Effector memory CD8-positive, alpha-beta T cell (primary cell): ENCODE results near the gene OR2Y1.
"Not testable (repeated sequence)": the region's sequence is repeated elsewhere in the genome, so short reads cannot be mapped to it uniquely, and the experiment has no call there.

Experiments
- ATAC-seq: fragments of 150-1000 bp; cut with Tn5 transposase; replicated peaks from 2 replicates; pipeline ENCODE4 v1.10.0; 2021; ENCODE audit warnings: mild to moderate bottlenecking, moderate library complexity
- DNase-seq, 3 experiments: peaks; one replicate each; pipeline ENCODE4 v3.0.0; 2021
- H3K27ac Mint-ChIP-seq, 2 donors: one replicate each; pipeline ENCODE4 v1.8.0; 2022; ENCODE audit warnings: mild to moderate bottlenecking in 2 of 2, mixed read lengths in 2 of 2, moderate library complexity in 2 of 2
- H3K27me3 Mint-ChIP-seq, 2 donors: one replicate each; pipeline ENCODE4 v1.8.0; 2022; ENCODE audit warnings: mixed read lengths in 2 of 2
- H3K36me3 Mint-ChIP-seq: one replicate; pipeline ENCODE4 v1.8.0; 2022; ENCODE audit warnings: mild to moderate bottlenecking, moderate library complexity, mixed read lengths; ENCODE audit not compliant: insufficient read depth
- H3K4me1 Mint-ChIP-seq, 2 donors: one replicate each; pipeline ENCODE4 v1.8.0; 2022; ENCODE audit warnings: low read depth in 2 of 2, mixed read lengths in 2 of 2
- H3K4me3 Mint-ChIP-seq, 2 donors: one replicate each; pipeline ENCODE4 v1.8.0; 2022; ENCODE audit warnings: mild to moderate bottlenecking in 2 of 2, mixed read lengths in 2 of 2, moderate library complexity in 2 of 2
- H3K9me3 Mint-ChIP-seq, 2 donors: one replicate each; pipeline ENCODE4 v1.8.0; 2022; ENCODE audit warnings: mixed read lengths in 2 of 2

OR2Y1 gene

DNA sequence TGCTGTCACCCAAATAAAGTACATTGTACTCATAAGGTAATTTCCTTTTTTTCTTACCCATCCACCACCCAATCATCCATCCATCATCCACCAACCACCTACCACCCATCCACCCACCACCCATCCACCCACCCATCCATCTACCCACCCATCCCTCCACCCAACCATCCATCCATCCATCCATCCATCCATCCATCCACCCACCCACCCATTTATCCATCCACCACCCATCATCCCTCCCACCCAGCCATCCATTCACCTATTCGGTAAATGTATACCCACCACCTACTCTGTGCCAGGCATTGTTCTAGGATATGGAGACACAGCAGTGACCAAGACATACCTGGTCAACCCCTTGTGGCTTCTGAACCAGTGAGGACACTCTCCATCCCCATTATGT is 37.6 kb upstream of the OR2Y1 start:
- no peak for ATAC-seq
- Mint-ChIP-seq H3K4me1 (peaks cover 0 to 2% of the 10 kb centered on the region in 2 donors), H3K27ac (no peak overlapping the region), H3K9me3 (no peaks in the 10 kb centered on the region), H3K4me3 (no peak overlapping the region), H3K36me3 (peaks cover 5% of the 10 kb centered on the region), H3K27me3 (peaks cover 16 to 18% of the 10 kb centered on the region in 2 donors)
- DNase-seq = no peak

DNA sequence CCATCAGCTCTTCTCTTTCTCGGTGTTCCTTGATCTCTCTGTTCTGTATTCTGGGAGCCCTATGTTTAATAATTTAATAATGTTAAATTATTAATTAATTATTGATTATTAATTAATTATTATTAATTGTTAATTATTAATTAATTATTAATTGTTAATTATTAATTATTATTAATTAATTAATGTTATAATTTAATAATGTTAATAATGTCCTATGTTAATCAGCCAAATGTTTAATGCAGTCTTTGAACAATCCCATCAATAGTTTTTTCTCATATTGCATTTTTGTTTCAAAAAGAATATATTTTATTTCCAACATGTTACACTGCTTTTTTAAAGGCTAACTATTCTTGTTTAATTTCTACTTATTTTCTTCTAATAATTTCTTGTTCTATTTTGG is 36.5 kb upstream of the OR2Y1 start:
- peaks cover 16 to 19% of the 10 kb centered on the region in 2 donors for H3K27me3 Mint-ChIP-seq

DNA sequence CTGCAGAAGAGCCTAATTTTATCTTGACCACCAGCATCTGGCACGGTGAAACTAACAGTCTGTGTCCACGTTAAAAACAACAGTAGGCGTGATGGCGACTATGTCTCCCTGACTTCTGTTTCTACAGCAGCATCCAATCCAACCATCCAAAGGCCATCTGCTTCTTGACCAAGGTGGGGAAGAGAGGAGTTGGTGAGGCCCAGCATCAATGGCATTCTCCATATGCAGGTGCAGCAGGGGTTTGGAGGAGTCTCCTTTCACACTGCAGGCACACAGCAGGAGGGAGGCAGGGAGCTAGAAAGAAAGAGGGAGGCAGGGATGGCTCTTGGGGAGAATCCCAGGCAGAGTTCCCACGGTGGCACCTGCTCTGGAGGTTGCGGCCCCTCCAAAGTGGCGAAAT is 35.8 kb upstream of the OR2Y1 start:
- ATAC-seq (no peak), DNase-seq (no peak)
- no peak overlapping the region for H3K27ac Mint-ChIP-seq
- peaks cover 1% of the 10 kb centered on the region for H3K36me3 Mint-ChIP-seq
- H3K4me3 Mint-ChIP-seq = no peak overlapping the region
- H3K4me1 Mint-ChIP-seq = no peaks in the 10 kb centered on the region
- no peaks in the 10 kb centered on the region for H3K9me3 Mint-ChIP-seq
- peaks cover 16 to 19% of the 10 kb centered on the region in 2 donors for H3K27me3 Mint-ChIP-seq

More for the DNA sequence above, 36.5 kb upstream of the OR2Y1 start:
- no peak for ATAC-seq
- DNase-seq = no peak
- peaks cover 5% of the 10 kb centered on the region for H3K36me3 Mint-ChIP-seq
- H3K27ac Mint-ChIP-seq = no peak overlapping the region
- no peaks in the 10 kb centered on the region for H3K9me3 Mint-ChIP-seq
- H3K4me3 Mint-ChIP-seq = no peak overlapping the region
- H3K4me1 Mint-ChIP-seq = no peaks in the 10 kb centered on the region

DNA sequence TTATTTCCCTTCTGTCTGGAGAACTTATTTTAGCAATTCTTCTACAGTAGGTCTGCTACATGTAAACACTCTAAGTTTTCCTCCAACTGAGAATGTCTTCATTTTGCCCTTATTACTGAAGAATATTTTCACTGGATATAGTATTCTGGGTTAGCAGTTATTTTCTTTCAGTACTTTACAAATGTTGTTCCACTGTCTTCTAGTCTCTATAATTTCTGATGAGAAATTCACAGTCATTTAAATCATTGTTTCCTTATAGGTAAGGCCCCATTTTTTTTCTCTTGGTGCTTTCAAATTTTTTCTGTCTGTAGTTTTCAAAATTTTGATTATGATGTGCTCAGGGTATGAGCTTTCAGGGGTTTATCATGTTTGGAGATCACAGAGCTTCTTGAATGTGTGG is 32.0 kb upstream of the OR2Y1 start:
- DNase-seq (no peak), ATAC-seq (no peak)
- Mint-ChIP-seq H3K4me1 (no peaks in the 10 kb centered on the region), H3K27ac (no peak overlapping the region), H3K9me3 (no peaks in the 10 kb centered on the region), H3K36me3 (no peaks in the 10 kb centered on the region), H3K4me3 (no peak overlapping the region), H3K27me3 (peaks cover 16 to 19% of the 10 kb centered on the region in 2 donors)

DNA sequence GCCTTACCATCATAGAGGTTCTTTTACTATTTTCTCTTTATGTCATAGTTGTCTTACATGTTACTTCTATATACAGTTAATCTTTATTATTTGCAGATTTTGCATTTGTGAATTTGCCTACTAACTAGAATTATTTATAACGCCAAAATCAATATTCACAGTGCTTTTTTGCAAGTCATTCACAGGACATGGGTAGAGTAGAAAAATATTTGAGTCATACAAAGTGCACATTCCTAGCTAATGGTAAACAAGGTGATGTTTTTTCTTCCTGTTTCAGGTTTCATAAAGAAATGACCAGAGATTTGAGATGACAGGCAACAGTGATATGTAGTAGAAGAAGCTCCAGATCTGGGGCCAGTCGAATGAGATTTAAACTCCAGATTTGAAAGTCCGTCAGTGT is 30.0 kb upstream of the OR2Y1 start:
- ATAC-seq (no peak), DNase-seq (no peak)
- peaks cover 0 to 2% of the 10 kb centered on the region in 2 donors for H3K9me3 Mint-ChIP-seq
- peaks cover 32% of the 10 kb centered on the region in 2 donors for H3K27me3 Mint-ChIP-seq
- H3K27ac Mint-ChIP-seq = no peak overlapping the region
- no peaks in the 10 kb centered on the region for H3K4me1 Mint-ChIP-seq
- H3K4me3 Mint-ChIP-seq = no peak overlapping the region
- no peaks in the 10 kb centered on the region for H3K36me3 Mint-ChIP-seq

DNA sequence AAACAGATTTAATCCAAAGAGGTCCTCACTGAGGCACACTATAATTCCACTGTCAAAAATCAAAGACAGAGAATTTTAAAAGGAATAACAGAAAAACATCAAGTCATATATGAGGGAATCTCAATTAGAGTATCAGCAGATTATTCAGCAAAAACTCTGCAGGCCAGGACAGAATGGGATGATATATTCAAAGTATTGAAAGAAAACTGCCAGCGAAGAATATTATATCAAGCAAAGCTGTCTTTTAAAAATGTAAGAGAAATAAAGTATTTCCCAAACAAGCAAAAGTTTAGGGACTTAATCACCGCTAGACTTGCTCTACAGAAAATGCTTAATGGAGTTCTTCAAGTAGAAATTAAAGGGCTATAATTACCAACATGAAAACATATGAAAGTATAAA is 15.7 kb upstream of the OR2Y1 start:
- no peak overlapping the region for H3K4me3 Mint-ChIP-seq
- ATAC-seq = no peak
- H3K27ac Mint-ChIP-seq = no peak overlapping the region
- no peaks in the 10 kb centered on the region for H3K4me1 Mint-ChIP-seq
- H3K27me3 Mint-ChIP-seq = peaks cover 21 to 37% of the 10 kb centered on the region in 2 donors
- peaks cover 3% of the 10 kb centered on the region for H3K36me3 Mint-ChIP-seq
- no peak for DNase-seq
- H3K9me3 Mint-ChIP-seq = peaks cover 0 to 2% of the 10 kb centered on the region in 2 donors

DNA sequence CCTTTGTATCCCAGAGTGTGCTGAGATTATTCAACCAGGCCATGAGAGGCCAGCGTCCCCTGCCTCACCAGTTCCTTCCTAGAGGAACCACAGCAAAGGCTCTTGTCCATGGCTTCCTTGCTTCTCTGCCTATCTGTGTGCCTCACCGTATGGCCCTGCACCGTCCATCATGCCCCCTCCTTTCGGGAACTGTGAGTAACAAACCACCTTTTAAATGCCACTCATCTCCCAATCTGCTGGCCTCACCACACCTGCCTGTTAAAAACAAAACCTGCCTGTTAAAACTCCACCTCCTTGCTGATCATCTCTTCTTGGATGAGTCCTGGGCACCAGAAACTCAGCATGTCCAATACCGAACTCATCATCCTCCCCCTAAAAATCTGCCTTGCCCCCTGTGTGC is 4.4 kb upstream of the OR2Y1 start:
- Mint-ChIP-seq H3K27ac (no peak overlapping the region), H3K4me3 (no peak overlapping the region), H3K9me3 (no peaks in the 10 kb centered on the region), H3K36me3 (no peaks in the 10 kb centered on the region), H3K4me1 (no peaks in the 10 kb centered on the region), H3K27me3 (peaks cover 16 to 28% of the 10 kb centered on the region in 2 donors)
- ATAC-seq (no peak), DNase-seq (no peak)

DNA sequence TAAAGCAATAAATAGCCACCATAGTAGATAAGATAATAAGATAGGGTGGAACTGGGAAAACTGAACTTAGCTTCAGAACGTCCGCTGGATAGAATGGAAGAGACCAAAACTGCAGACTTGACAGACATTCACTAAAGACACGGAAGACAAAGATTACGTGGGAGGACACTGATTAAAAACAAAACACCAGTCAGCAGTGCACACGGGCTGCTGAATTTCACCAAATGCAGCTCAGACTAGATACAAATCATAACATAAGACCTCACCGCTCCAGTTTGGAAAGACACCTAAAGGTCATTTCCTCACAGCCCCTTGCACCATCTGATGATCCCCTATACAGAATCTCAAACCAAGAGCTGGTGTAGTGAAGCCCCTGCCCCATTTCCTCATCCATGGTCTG is 2.9 kb upstream of the OR2Y1 start:
- Mint-ChIP-seq H3K27ac (no peak overlapping the region), H3K4me3 (no peak overlapping the region), H3K4me1 (no peaks in the 10 kb centered on the region), H3K27me3 (peaks cover 21 to 37% of the 10 kb centered on the region in 2 donors), H3K36me3 (no peaks in the 10 kb centered on the region), H3K9me3 (no peaks in the 10 kb centered on the region)
- DNase-seq (no peak), ATAC-seq (no peak)

DNA sequence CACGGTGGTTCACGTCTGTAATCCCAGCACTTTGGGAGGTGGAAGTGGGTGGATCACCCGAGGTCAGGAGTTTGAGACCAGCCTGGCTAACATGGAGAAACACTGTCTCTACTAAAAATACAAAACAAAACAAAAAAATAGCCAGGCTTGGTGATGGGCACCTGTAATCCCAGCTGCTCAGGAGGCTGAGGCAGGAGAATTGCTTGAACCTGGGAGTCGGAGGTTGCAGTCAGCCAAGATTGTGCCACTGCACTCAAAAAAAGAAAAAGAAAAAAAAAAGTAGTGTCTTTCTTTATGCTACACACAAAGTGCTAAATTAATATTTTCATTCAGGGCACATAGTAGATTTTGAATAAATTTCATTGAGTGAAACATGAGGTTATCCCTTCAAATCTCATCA is 1.1 kb upstream of the OR2Y1 start:
- not testable (repeated sequence) for H3K4me1 Mint-ChIP-seq, DNase-seq, H3K4me3 Mint-ChIP-seq, H3K36me3 Mint-ChIP-seq, H3K9me3 Mint-ChIP-seq, H3K27ac Mint-ChIP-seq, ATAC-seq
- peaks cover 21 to 41% of the 10 kb centered on the region in 2 donors for H3K27me3 Mint-ChIP-seq

DNA sequence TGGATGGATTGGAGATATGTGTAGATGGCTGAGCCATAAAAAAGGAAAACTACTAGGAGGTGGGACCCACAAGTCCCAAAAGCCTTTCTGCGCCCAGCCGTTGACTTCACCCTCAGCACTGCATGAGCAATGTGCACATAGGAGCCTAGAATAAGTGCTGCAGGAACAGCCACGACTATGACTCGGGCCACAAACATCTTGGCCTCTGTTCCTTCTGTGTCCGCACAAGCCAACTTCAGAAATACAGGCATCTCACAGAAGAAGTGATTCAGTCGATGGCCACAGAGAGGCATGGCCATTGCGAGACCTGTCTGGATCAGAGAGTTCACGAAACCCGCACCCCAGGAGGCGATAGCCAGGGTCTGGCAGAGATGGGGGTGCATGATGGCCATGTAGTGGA is 587 bp downstream of the OR2Y1 start:
- DNase-seq (no peak), ATAC-seq (no peak)
- no peaks in the 10 kb centered on the region for H3K9me3 Mint-ChIP-seq
- no peak overlapping the region for H3K27ac Mint-ChIP-seq
- H3K36me3 Mint-ChIP-seq = no peaks in the 10 kb centered on the region
- no peak overlapping the region for H3K4me3 Mint-ChIP-seq
- H3K4me1 Mint-ChIP-seq = no peaks in the 10 kb centered on the region
- H3K27me3 Mint-ChIP-seq = peaks cover 21 to 49% of the 10 kb centered on the region in 2 donors

DNA sequence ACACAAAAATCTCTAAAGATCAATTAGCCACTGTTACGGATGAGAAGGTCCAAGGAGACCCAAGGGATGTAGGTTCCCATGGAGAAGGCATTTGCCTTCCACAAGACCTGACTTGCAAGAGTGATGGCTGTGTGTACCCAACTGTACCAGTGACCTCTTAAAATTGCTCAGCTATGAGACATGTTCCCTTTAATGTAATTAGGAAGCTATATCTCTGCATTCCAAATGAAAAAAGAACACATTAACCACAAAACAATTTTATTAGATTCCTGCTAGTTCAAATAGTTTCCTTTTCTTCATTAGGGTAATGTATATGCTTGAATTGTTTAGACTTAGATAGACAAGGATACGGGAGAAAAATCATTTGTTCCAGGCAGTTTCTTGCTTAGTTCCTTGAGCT is 3.3 kb downstream of the OR2Y1 start:
- no peak for DNase-seq
- Mint-ChIP-seq H3K27ac (no peak overlapping the region), H3K4me3 (no peak overlapping the region), H3K9me3 (no peaks in the 10 kb centered on the region), H3K36me3 (no peaks in the 10 kb centered on the region), H3K27me3 (peaks cover 21 to 49% of the 10 kb centered on the region in 2 donors), H3K4me1 (no peaks in the 10 kb centered on the region)
- no peak for ATAC-seq

DNA sequence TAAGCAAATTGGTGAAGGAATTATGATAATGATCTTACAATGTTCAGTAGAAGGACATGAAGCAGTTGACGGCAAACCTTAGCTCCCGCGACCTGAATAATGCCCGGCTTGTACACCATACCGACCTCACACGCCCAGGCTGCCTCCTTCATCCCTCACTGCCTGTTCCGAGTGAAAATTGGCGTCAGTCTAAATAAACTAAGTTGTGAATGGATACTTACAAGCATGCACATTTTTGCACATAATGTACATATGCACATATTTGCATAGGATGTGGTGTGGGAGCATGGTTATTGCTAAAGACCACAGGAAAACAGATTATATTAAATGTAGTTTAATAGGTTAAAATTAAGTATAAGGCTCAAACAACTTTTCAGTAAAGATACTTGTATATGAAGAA is 14.9 kb downstream of the OR2Y1 start:
- peak overlapping the region in 1 of 2 donors; percentile 19 for H3K4me3 Mint-ChIP-seq
- peaks cover 3% of the 10 kb centered on the region for H3K36me3 Mint-ChIP-seq
- H3K4me1 Mint-ChIP-seq = peaks cover 0 to 20% of the 10 kb centered on the region in 2 donors
- ATAC-seq (no peak), DNase-seq (no peak)
- H3K9me3 Mint-ChIP-seq = no peaks in the 10 kb centered on the region
- peaks cover 17 to 41% of the 10 kb centered on the region in 2 donors for H3K27me3 Mint-ChIP-seq
- H3K27ac Mint-ChIP-seq = peak overlapping the region in 1 of 2 donors; percentile 53

DNA sequence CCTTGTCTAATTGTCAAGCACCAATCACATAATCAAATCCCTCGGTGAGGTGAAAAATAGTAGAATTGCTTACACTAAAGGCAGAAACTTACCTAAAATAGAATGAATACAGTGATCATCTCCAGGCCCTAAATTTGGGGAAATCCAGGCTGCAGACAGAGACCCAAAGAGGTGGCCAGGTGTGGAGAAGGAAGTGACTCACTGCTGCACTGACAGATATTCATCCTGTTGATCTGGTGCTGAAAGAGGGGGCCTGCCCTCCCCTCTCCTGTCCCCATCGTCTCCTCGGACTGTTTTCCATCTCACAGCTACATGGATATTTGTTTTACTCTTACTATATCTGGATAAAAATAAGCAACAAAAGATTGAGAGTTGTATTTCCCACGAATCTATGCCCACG is 15.9 kb downstream of the OR2Y1 start:
- no peak for DNase-seq
- Mint-ChIP-seq H3K27me3 (peaks cover 17 to 41% of the 10 kb centered on the region in 2 donors), H3K9me3 (no peaks in the 10 kb centered on the region), H3K36me3 (peaks cover 3% of the 10 kb centered on the region), H3K27ac (peak overlapping the region in 1 of 2 donors; percentile 53), H3K4me3 (peak overlapping the region in 1 of 2 donors; percentile 61), H3K4me1 (peaks cover 0 to 22% of the 10 kb centered on the region in 2 donors)
- peak; percentile 76 for ATAC-seq

DNA sequence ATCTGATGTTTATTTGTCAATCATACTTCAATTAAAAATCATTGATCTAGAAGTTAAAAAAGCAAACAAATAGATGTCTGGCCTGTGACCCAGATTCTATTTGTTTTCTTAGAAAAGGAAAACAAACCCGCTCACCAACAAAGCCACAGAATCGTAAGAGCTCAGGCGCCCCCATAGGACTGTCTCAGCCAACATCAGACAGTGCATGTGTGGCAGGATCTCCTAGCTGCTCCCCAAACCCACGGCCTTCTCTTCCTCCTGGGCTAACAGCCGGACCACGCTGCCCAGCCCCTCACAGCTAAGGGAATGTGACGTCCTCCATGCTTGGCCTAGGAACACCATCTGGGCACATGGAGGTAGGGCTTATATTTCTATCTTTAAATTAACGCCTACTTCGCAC is 19.4 kb downstream of the OR2Y1 start:
- peaks cover 15 to 30% of the 10 kb centered on the region in 2 donors for H3K4me1 Mint-ChIP-seq
- ATAC-seq (peak; percentile 86), DNase-seq (peak in 2 of 3 experiments; percentile 27)
- H3K9me3 Mint-ChIP-seq = no peaks in the 10 kb centered on the region
- H3K27me3 Mint-ChIP-seq = peaks cover 0 to 22% of the 10 kb centered on the region in 2 donors
- H3K36me3 Mint-ChIP-seq = peaks cover 6% of the 10 kb centered on the region
- peak overlapping the region in 1 of 2 donors; percentile 76 for H3K27ac Mint-ChIP-seq
- H3K4me3 Mint-ChIP-seq = peak overlapping the region in 1 of 2 donors; percentile 15

DNA sequence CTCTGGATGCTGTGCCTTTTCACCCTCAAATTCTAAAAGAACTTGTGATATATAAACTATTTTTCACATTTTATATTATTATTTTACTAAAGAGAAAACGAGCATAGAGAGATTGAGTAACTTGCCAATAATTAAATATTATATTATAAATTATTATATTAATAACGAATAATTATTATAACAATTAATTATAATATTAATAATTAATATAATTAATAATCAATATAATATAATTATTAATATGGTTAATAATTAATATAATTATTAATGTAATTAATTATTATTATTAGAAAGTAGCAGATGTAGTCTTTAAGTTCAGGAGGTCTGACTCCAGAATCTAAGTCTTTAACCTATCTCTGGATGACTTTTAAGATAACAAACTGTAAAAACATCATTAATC is 20.1 kb downstream of the OR2Y1 start:
- DNase-seq (no peak), ATAC-seq (no peak)
- Mint-ChIP-seq H3K27me3 (peaks cover 0 to 18% of the 10 kb centered on the region in 2 donors), H3K36me3 (peaks cover 6% of the 10 kb centered on the region), H3K9me3 (no peaks in the 10 kb centered on the region), H3K27ac (peak overlapping the region in 1 of 2 donors; percentile 76), H3K4me3 (no peak overlapping the region), H3K4me1 (peaks cover 15 to 26% of the 10 kb centered on the region in 2 donors)
